GM12878 (cell line): ENCODE results near the gene PLCG2. TPM values are rescaled to one million over a fixed set of nuclear protein-coding genes. Genes with fewer than 3 reads are reported as not detected.

ENCODE experiments used
- ATAC-seq: fragments of 200-7000 bp; cut with Tn5 transposase; 3 replicates; pipeline ENCODE4 v1.9.1; 2020; ENCODE audit warnings: mild to moderate bottlenecking, moderate library complexity
- BruUV-seq: library from RNA; stranded (reverse); fragments of 400-500 nt; replicated peaks from 2 replicates; lab custom pipeline; 2021; lab: Mats Ljungman, UMichigan
- CTCF ChIA-PET: fragments of 300-600 bp; sonication (Branson Sonifier 250); formaldehyde crosslinking; extraction: SDS; loops from one replicate; lab custom pipeline; 2021; ENCODE audit warnings: inconsistent platforms; lab: Yijun Ruan, JAX
- POLR2A ChIA-PET: fragments of 350-600 bp; formaldehyde crosslinking; extraction: SDS; loops from one replicate; lab custom pipeline; 2021; ENCODE audit warnings: inconsistent platforms; lab: Charles Lee
- RAD21 ChIA-PET: fragments of 300-600 bp; sonication (Branson Sonifier 250); formaldehyde crosslinking; loops from one replicate; lab custom pipeline; 2023; ENCODE audit warnings: antibody characterized with exemption; ENCODE audit not compliant: unreplicated experiment; lab: Charles Lee
- SMC1A ChIA-PET: fragments of 300-600 bp; sonication (Branson Sonifier 250); formaldehyde crosslinking; loops from one replicate; lab custom pipeline; 2023; ENCODE audit not compliant: unreplicated experiment, uncharacterized antibody; lab: Charles Lee
- DNase-seq: peaks from one replicate; pipeline ENCODE4 v3.0.0-alpha.2; 2011; ENCODE audit warnings: low read depth, low spot score
- FAIRE-seq: peaks from 3 replicates; lab custom pipeline; 2011; peaks lifted over from hg19 to GRCh38; lab: Jason Lieb, UNC
- H2AFZ ChIP-seq: 2 replicates; pipeline ENCODE4 v1.6.0; 2011; ENCODE audit warnings: low read depth, low read length, control low read depth; ENCODE audit not compliant: control insufficient read depth
- H3K27ac ChIP-seq: 2 replicates; pipeline ENCODE4 v1.5.1; 2011; ENCODE audit warnings: control low read depth; ENCODE audit not compliant: control insufficient read depth, insufficient read depth
- H3K27me3 ChIP-seq, 2 experiments: replicated peaks in 1 of 2; 2 replicates each; pipeline versions ENCODE4 v1.6.0 to v1.6.1; 2011; ENCODE audit warnings: low read length in 1 of 2; ENCODE audit not compliant: control insufficient read depth in 2 of 2, insufficient read depth in 2 of 2
- H3K36me3 ChIP-seq, 2 experiments: 2 replicates each; pipeline ENCODE4 v1.5.1; 2011; ENCODE audit warnings: low read length in 1 of 2; ENCODE audit not compliant: control insufficient read depth in 2 of 2, insufficient read depth in 2 of 2
- H3K4me1 ChIP-seq: 2 replicates; pipeline ENCODE4 v1.6.1; 2011; ENCODE audit warnings: mild to moderate bottlenecking, low read length, moderate library complexity, mixed read lengths; ENCODE audit not compliant: control insufficient read depth, insufficient read depth
- H3K4me2 ChIP-seq: 2 replicates; pipeline ENCODE4 v1.6.0; 2011; ENCODE audit warnings: control low read depth; ENCODE audit not compliant: control insufficient read depth, insufficient read depth
- H3K4me3 ChIP-seq: fragments of 200-600 bp; sonication (generic); 2 replicates; pipeline ENCODE4 v1.5.1; 2016
- H3K79me2 ChIP-seq: 2 replicates; pipeline ENCODE4 v1.6.0; 2011; ENCODE audit warnings: low read length; ENCODE audit not compliant: control insufficient read depth, insufficient read depth
- H3K9ac ChIP-seq: 2 replicates; pipeline ENCODE4 v1.8.0; 2011; ENCODE audit warnings: low read length, control low read depth, mixed read lengths; ENCODE audit not compliant: control insufficient read depth, insufficient read depth
- H3K9me3 ChIP-seq: replicated peaks from 3 replicates; pipeline ENCODE4 v1.5.1; 2011; ENCODE audit warnings: mild to moderate bottlenecking, low read length; ENCODE audit not compliant: control insufficient read depth, insufficient read depth
- H4K20me1 ChIP-seq: 2 replicates; pipeline ENCODE4 v1.6.0; 2011; ENCODE audit not compliant: control insufficient read depth, insufficient read depth
- CREM ChIP-seq: IDR thresholded peaks from 2 replicates; pipeline ENCODE4 v1.6.1; 2014; ENCODE audit warnings: antibody characterized with exemption, low read depth
- CTCF ChIP-seq, 3 experiments: IDR thresholded peaks in 2 of 3; conservative IDR thresholded peaks in 1 of 3; 2 replicates each; pipeline ENCODE4 v1.5.1; 2011; ENCODE audit warnings: low read depth in 3 of 3, low read length in 3 of 3, mild to moderate bottlenecking in 3 of 3, control low read depth in 2 of 3, moderate library complexity in 2 of 3, inconsistent platforms in 1 of 3, mixed read lengths in 1 of 3; ENCODE audit not compliant: control insufficient read depth in 2 of 3, insufficient read depth in 1 of 3; ENCODE audit errors: extremely low read depth in 1 of 3
- NFYB ChIP-seq: IDR thresholded peaks from 2 replicates; pipeline ENCODE4 v1.6.1; 2011; ENCODE audit warnings: low read depth, mild to moderate bottlenecking, low read length, improper control_type of control experiment, moderate library complexity; ENCODE audit not compliant: insufficient read depth
- RELA ChIP-seq: fragments of 450-650 bp; IDR thresholded peaks from 2 replicates; pipeline ENCODE4 v1.8.0; 2014; ENCODE audit warnings: borderline replicate concordance; ENCODE audit not compliant: partially characterized antibody
- SP1 ChIP-seq: IDR thresholded peaks from one replicate; pipeline ENCODE4 v1.6.1; 2011; ENCODE audit warnings: low read depth, low read length
- TARDBP ChIP-seq: IDR thresholded peaks from 2 replicates; pipeline ENCODE4 v1.6.1; 2016; ENCODE audit warnings: borderline replicate concordance
- ZNF687 ChIP-seq: fragments of 450-650 bp; IDR thresholded peaks from 2 replicates; pipeline ENCODE4 v1.6.1; 2017; ENCODE audit warnings: mild to moderate bottlenecking, moderate library complexity
- WGBS: methylation state at CpG from one replicate; pipeline ENCODE4 v1.1.6; 2016; ENCODE audit warnings: low lambda C conversion rate; ENCODE audit not compliant: insufficient replicate concordance, insufficient coverage; ENCODE audit errors: missing lambda C conversion rate; 5-methylcytosine and 5-hydroxymethylcytosine counted together
- in situ Hi-C: fragments of 300-500 bp; cut with MboI; formaldehyde crosslinking; loops from 9 replicates; pipeline ENCODE4 v1.14.3; 2018; ENCODE audit warnings: mixed read lengths
- intact Hi-C: fragments of 100-400 bp; cut with micrococcal nuclease; formaldehyde crosslinking; loops from one replicate; pipeline ENCODE4 v1.14.2; 2022; ENCODE audit not compliant: unreplicated experiment
- polyA plus RNA-seq, 11 experiments: library from polyadenylated mRNA; depleted of rRNA in 4 of 11; unstranded in 6 of 11; stranded (reverse) in 5 of 11; fragments of >200 nt; fragmentation: Nextera tagmentation in 4 of 11; fragmentation: Illumina TruSeq in 1 of 11; extraction: Ambion mirVana in 4 of 11; extraction: Trizol in 1 of 11; gene quantifications; 1 replicate in 1 of 11; 2 replicates in 10 of 11; pipeline versions ENCODE4 v1.2.1 to v1.2.3, GENCODE V29; 2011 to 2016; ENCODE audit warnings: inconsistent platforms in 2 of 11, missing spikeins in 2 of 11, low read depth in 1 of 11
- total RNA-seq, 4 experiments: library from RNA; depleted of rRNA in 3 of 4; stranded (reverse); fragments of >200 nt in 3 of 4; fragmentation: Illumina TruSeq in 1 of 4; extraction: Trizol in 1 of 4; gene quantifications; 2 replicates each; pipeline versions ENCODE4 v1.2.1 to v1.2.3, GENCODE V29; 2013 to 2021

PLCG2 gene
- total and polyA plus RNA-seq, 10 of the 15 experiments (the other 5 are each of a cell fraction or from before 2014, with no cell fraction given) = 47.6 to 256 (median 149) TPM

DNA sequence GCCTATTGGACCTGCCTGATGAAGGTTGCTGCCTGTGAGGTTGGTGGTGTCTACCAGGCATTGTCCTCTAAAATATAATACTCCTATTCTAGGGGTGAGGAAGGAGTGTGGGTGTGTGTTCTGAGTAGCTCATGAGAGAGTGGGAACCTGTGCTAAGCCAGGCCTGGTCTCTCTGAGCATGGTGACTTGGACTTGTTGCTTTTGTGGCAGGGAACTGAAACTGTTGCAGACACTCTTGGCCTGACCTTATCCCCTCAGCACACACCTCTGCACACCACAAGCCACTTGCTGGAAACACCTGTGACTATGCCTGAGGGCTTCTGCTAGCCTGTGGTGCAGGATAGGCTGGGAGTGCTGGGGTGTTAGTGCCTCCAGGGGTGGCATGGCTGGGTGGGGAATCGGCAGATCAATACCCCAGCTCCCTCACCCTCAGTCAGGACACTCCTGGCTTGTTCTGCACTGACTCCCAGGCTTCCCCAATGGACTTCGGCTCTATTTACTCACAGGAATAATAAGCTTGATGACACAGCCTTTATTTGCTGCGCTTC, 29.9 kb downstream of the PLCG2 start (continued):
- peak; percentile 84 for TF ChIP-seq SP1
- TF ChIP-seq CREM = peak; percentile 88
- TF ChIP-seq CTCF (IDR thresholded peaks at IDR 0.05 in 2 of 3, conservative IDR thresholded peaks at IDR 0.05 in 1 of 3; ENCODE audit: control insufficient read depth in 2 of 3, extremely low read depth in 1 of 3, insufficient read depth in 1 of 3, low read depth in 3 of 3, low read length in 3 of 3) = no peak

DNA sequence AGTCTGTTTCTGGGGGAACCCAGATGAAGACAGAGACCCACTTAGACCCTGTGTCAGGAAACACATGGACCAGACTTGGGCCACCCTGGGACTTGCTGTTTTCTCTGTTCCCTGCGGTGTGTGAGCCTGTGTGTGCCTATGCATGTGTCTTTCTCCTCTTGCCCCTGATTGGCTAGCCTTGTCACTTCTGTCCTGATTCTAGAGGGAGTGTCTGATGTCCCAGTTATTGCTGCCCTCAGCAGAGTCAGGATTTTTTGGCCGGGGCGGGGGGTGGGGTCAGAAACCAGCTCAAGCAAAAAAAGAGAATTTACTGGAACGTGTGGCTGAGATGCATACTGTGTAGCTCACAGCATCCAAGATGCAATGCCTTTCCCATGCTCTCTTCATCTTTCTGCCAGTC, 30.5 kb downstream of the PLCG2 start:
- H3K4me1 ChIP-seq = peaks cover 78% of the 10 kb centered on the region
- peak overlapping the region; percentile 97 for H3K4me2 ChIP-seq
- peak overlapping the region; percentile 99 for H3K27ac ChIP-seq
- TF ChIP-seq TARDBP (0 out of 2 replicates have a peak, but pooled peaks have one; percentile 42), RELA (no peak), NFYB (peak; percentile 82), ZNF687 (no peak)
- ATAC-seq (peak; percentile 2), DNase-seq (no peak), FAIRE-seq (no peak)
- POLR2A ChIA-PET = interaction anchor here (0.5 to 3.1 kb wide), 11 partner anchors 9 to 95 kb away, joined by 3 to 34 read pairs (median 5); no protein-coding TSS in a partner anchor
- CTCF ChIA-PET = interaction anchor here (0.7 to 3.0 kb wide), 11 partner anchors 9 to 69 kb away, joined by 3 to 30 read pairs (median 4); no protein-coding TSS in a partner anchor
- peak overlapping the region; percentile 48; the same call in 1 of the 2 replicates for H3K4me3 ChIP-seq
- H2AFZ ChIP-seq = no peak overlapping the region
- RAD21 ChIA-PET = interaction anchor here (0.6 to 3.3 kb wide), 16 partner anchors 9 to 717 kb away, joined by 3 to 40 read pairs (median 11); partner anchors contain the start of gene PLCG2
- peaks cover 3% of the 10 kb centered on the region; the same call in 1 of the 3 replicates for H3K9me3 ChIP-seq
- intact Hi-C loops (loop anchor here (1.0 to 2.0 kb wide), 2 partner anchors 11 to 25 kb away; no protein-coding TSS in a partner anchor), in situ Hi-C loops (no loop called here)
- no TSS peak for BruUV-seq
- H3K27me3 ChIP-seq = no peaks in the 10 kb centered on the region
- SMC1A ChIA-PET = interaction anchor here (0.7 to 6.6 kb wide), 18 partner anchors 7 to 71 kb away, joined by 3 to 117 read pairs (median 8); partner anchors contain the start of gene PLCG2
- 2% methylated on average over 4 of the region's 4 CpGs for WGBS
- peak overlapping the region; percentile 57 for H3K9ac ChIP-seq
- H3K36me3 ChIP-seq = peaks cover 7 to 8% of the 10 kb centered on the region in 2 experiments
- no peaks in the 10 kb centered on the region for H4K20me1 ChIP-seq
- peaks cover 87% of the 10 kb centered on the region for H3K79me2 ChIP-seq
